RPMI8226 (cell line): ENCODE data around the gene FNDC3B.
"Not testable (repeated sequence)": the region's sequence is repeated elsewhere in the genome, so short reads cannot be mapped to it uniquely, and the experiment has no call there.

Experiments
- DNase-seq: peaks from one replicate; pipeline ENCODE4 v3.0.0-alpha.2; 2015

The FNDC3B gene

DNA sequence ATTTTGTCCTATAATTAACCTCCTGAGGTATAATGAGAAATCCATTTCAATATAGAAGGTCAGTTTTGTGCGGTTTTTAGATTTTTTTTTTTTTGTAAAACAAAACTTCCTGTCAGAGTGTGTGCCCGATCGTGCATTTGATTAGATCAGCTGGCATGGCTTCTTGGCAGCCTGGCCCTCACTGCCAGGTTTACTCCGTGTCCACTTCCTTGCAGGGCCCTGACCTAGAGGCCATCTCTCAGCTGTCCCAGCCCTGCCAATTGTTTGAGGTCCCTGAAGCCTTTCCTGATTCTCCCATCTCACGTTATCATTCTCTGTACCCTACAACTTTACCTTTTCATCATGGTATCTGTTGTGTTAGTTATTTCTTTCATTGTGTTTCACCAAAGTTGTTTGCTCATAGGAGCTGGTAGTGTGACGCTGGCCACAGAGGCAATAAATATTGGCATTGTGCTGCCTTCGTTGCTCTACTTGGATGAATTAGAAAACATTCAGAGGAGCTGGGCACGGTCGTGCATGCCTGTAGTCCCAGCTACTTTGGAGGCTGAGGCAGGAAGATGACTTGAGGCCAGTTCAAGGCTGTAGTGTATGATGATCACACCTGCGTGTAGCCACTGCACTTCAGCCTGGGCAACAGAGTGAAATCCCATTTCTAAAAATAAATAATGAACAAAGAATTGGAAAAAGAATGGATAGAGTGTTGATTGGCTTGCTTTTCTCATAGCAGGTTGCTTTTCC lies 206.9 kb downstream of the FNDC3B start:
- no peak for DNase-seq

DNA sequence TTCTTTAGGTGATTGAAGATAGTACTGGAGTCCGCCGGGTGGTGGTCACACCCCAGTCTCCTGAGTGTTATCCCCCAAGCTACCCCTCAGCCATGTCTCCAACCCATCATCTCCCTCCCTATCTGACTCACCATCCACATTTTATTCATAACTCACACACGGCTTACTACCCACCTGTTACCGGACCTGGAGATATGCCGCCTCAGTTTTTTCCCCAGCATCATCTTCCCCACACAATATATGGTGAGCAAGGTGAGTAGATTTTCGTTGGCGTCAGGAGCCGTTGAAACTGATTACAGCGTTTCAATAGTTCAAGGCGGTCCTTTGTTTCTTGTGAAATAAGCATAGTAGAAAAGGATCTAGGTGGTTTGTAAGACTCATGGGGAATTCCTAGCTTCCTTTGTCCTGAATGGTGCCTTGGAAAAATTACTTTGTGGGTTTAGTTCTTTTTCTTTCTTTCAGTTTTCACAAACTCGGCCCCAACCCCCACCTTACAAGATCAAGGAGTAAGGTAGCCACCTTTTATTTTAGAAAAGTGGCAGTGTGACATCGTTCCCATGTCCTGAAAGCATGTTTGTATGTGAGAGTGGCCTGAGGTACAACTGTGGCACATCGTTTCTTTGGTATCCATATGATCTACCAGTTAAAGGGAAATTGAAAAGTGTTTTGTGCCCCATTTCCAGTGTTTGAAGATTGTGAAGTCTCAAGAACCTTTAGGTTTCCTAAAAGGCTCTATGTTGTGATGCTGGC lies 208.3 kb downstream of the FNDC3B start:
- DNase-seq, result no peak

DNA sequence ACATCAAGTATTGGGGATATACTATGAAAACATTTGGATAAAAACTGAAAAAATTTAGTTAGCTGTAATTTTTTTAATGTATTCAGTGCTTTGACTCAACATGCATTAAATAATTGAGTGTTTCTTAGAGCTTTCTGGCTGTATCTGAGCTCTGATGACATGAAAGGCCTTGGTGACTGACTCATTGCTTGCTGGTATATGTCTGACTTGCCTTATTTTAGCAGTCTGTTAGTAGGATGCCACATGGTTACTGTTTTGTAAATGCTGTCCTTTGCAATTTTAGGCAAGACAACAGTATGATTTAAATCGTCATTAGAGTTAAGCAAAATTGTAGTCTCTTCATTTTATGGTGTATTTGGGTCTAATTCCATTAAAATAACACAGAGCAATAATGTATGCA lies 209.7 kb downstream of the FNDC3B start:
- no peak for DNase-seq

DNA sequence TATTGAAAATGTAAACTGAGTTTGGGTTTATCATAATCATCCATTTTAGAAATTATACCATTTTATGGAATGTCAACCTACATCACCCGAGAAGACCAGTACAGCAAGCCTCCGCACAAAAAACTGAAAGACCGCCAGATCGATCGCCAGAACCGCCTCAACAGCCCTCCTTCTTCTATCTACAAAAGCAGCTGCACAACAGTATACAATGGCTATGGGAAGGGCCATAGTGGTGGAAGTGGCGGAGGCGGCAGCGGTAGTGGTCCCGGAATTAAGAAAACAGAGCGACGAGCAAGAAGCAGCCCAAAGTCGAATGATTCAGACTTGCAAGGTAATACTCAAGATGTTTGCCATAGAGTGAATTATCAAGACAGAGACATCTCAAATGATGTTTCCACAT lies 211.8 kb downstream of the FNDC3B start:
- DNase-seq, result no peak

DNA sequence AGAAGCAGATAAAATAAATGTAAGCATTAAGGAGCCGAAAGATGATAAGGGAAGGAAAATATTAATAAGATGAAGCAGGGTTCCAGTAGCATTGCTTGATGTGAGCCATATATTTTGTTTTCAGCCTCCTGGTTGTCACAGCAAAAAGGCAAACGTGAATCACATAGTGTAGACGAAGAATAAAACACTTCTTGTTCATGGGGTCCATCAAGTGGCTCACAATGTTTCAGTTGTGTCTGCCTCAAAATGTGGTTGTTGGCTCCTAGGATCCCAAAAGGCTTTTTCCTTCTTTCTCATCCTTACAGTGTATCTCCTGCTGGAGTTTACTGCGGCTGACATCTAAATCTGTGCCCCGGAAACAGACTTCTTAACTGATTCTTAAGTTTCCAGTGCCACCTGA lies 213.8 kb downstream of the FNDC3B start:
- DNase-seq, result no peak

DNA sequence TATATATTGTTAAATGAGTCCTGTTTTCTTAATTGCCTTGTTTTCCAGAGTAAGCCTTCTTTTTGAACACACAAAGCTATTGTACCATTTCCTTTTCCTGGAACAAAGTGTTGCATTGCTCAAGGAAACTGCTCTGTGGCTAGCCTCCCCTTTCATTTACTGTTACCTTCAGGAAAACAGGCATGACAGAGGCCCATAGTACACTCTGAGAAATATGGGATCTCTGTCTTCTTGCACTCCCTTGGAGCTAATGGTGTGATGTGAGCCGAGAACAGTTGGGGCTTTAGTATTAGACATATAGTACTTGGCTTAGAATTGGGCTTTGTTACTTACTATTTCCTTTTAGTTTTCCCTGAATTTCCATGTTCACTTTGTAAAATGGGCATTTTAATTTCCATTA lies 215.2 kb downstream of the FNDC3B start:
- no peak for DNase-seq

DNA sequence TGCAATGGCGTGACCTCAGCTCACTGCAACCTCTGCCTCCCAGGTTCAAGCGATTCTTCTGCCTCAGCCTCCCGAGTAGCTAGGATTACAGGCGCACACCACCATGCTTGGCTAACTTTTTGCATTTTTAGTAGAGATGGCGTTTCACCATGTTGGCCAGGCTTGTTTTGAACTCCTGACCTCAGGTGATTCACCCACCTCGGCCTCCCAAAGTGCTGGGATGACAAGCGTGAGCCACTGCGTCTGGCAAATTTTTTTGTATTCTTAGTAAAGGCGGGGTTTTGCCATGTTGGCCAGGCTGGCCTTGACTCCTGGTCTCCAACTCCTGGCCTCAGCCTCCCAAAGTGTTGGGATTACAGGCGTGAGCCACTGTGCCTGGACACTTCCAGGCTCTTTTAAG lies 215.9 kb downstream of the FNDC3B start:
- DNase-seq, result not testable (repeated sequence)

DNA sequence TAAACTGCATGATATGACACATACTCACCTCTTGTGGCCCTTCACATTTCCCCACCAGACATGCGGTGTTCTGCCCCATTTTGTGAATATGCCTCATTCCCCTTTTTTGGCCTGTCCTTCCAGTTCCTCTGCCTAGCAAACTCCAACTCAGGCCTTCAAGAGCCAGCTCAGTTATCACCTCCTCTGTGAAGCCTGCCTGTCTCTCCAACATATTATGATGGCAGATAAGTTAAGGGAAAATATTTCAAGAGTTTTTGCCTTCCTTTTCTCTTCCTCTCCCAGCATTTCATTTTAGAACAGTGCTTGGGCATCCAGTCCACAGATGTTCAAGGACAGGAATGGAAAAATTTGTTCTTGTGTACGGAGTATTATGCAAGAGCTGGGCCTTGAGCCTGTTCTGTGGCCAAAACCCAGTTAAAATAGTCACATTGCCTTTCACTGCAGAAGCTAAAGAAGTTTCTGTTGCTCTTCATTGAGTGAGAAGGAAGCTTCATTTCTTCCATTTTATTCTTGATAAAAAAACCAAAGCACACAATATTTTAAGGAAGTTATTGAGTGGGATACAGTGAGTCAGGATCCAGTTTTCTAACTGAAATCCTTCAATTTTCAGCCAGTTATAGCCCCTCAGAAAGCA lies 216.8 kb downstream of the FNDC3B start:
- DNase-seq, result no peak

DNA sequence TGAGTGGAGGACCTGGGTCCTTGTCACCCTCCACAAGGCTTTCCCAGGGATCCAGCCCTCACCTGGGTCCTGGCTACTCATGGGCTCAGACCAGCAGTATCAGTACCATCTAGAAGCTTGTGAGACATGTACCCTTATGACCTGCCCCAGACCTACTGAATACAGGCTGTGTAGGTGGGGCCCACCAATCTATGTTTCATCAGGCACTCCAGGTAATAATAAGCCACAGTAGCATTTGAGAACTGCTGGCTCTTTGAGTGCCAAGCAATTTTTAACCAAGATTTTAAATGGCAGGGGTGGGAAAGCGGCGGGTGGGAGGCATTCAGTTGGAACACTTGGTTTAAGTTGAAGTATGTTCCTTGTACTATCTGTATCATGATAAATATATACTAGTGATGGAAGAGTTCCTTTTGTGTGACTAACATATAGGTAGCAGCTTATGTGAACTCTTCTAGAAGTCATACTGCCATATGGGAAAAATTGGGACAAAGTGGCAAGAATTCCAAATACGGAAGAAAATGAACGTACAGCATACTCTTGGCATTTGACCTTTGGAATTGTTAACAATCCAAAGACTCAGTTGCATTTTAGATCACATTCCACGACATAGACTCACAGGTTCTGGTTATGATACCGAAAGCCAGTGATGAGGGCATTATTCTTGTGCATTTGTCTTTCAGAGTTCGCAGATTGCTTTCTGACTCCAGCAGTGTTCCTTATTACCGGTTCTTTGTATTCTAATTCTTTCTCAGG lies 218.4 kb downstream of the FNDC3B start:
- no peak for DNase-seq

DNA sequence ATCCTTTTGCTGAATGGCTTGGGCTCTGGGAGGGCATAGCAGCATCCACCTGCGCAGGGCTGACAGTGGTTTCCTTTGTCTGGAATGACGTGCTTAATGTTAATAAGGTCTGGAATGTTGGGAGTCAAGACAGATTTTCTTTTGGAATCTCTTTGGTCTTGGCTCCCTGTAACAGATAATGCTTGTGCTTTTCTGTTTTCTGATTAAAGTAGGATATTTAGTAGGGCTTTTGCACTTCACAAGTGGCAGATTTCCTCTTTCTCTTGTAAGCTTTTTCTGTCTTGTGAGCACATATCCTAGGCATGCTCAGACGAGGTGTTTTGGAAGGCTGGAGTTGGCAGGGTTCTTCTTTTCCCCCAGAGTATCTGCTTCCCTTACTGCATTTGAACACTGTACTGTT lies 219.2 kb downstream of the FNDC3B start:
- DNase-seq, result no peak

DNA sequence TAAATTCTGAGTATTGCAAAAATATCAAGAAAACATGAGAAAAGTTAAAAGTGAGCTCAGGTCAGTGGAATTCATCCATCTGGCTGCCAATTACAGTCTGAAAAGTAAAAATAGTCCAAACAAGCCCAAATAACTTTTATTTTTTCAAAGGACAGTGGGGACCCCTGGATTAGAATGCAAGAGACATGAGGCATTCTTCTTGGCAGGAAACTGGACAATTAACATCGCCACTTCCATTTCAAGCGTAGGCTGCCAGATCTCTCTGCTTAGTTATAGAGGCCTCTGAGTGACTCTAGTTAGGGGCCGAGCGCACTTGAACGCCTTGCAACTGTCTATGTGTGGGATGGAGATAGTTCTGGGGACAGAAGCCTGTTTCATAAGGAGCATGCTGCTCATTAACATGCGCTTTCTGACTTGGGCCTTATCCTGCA lies 219.7 kb downstream of the FNDC3B start:
- no peak for DNase-seq

DNA sequence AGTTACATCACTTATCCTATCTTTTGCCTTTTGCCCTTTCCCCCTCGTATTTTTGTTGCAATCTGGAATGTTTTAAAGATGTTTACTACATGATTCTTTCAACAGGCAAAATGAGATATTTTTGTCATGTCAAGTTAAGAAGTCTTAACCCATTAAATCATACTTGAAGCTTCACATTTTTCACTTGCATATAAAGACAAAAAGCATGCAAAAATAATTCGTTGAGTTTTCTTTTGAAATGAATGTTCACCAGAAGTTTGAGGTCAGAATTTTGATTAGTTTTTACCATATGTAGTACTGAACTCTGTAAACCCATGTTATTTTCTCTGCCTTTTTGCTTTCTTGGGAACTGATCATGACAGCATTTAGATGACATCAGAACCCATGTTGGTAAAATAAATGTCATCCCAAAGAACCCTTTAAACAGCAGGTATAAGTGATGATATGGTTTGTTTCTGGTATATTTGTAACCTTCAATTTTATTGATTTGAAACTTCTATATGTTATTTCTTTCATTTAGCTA lies 220.4 kb downstream of the FNDC3B start:
- no peak for DNase-seq

DNA sequence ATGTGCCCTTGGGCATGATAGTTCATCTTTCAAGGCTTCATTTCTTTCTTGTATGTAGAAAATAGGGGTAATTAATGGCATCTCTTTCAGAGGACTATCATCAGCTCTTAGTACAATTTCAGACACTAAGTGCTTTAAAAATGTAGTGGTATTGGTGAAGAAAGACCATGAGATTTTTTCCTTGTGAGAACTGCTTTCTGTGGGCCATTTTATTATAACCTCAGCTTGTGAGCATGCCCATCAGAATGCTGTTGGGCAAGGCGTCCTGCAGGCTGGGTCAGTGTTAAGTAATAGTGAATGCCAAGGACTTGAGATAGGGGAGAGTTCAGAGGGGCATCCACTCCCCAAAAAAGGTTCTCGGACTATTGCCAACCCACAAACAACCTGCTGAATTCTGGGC lies 221.0 kb downstream of the FNDC3B start:
- no peak for DNase-seq

DNA sequence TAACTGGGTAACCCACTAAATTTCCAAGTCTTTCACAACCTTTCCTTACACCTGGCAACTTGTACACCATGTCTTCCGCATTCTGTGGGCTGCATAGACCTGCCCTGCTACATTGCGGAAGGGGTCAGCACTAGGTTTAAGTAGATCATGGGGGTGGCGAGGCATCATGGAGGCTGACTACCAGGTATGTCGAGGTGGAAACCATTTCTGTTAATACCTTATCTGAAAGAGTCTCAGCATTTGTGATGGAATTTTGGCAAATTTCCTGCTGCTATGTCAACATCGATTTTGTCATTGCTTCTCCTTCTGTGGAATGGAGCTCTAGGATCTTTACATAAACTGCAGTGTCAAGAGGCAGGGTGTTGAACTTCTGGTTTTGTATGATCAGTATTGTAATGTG lies 221.7 kb downstream of the FNDC3B start:
- DNase-seq, result no peak

DNA sequence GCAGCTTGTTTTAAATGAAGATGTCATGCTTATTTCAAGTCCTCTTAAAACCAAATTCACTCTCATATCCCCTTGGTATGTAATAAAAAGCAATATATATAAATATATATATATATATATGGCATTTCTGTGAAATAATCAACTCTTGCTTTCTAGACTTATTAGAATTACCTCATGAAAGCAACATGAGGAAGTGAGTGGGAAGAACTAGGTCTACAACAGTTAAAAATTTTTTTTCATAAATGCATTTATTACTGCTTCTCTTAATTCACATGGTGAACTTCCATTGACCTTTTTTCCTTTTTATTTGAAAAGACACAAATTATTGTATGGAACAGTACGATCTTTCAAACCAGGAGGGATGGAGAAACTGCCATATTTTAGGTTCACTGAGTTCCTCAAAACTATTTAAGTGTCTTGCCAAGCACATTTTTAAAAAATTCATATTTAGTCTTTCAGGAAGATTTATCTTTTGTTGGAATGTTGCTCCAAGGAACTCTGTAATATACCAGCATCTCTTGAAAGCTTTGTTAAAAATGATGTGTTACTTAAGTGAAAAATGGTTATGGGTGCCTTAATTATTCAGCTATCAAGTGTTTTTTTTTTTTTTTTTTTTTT lies 223.7 kb downstream of the FNDC3B start:
- no peak for DNase-seq

DNA sequence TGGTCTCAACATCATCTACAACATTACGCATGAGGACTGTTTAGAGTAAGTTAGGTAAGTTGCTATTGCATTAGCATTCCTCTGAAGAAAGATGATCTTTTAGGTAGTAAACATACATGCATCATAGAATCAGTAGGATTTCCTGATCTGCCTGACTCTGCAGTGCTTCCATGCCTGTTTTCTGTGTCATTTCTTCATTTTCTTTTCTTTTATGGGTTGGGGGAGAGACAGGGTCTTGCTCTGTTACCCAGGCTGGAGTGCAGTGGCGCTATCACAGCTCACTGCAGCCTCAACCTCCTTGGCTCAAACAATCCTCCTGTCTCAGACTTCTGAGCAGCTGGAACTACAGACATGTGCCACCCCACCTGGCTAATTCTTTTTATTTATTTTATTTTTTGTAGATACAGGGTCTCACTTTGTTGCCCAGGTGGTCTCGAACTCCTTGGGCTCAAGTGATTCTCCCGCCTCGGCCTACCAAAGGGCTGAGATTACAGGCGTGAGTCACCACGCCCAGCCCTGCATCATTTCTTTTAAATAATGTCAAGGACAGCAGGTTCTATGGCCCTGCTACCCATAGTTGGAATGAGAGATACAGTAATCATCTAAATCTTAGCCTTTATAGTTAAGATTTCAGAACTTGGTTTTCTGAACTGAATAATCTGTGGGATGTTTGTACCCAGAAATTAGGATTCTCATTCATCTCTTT lies 224.6 kb downstream of the FNDC3B start:
- DNase-seq, result no peak

DNA sequence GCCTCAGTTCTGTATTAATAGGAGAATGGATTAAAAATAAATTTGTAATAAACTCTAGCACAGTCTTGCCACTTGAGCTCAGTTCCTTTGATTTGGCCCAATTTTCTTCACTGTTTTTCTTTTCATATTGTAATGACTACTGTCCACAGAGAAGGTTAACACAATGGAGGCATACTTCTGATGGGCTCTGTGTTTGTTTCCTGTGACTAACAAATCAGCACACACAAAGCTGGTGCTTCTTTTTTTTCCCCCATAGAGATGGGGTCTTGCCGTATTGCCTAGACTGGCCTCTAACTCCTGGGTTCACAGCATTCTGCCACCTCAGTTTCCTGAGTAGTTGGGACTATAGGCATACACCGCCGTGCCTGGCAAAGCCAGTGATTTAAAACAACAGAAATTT lies 226.7 kb downstream of the FNDC3B start:
- no peak for DNase-seq

DNA sequence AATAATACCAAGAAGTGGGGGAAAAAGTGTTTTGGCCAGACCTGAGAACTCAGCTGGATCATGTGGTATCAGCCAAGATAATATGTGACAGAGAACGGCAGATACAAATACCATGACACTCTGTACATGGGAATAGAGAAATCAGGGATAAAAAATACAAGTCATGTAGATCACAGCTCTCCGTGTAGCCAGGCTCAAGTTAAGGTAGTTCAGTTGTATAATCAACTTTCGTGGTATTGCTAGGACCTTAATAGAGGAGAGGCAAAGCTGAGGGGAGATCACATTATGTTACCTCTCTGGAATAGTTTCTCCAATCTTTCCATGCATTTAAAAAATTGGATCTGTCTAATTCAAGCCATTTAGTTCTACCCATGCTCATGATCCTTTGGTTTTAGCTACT lies 229.0 kb downstream of the FNDC3B start:
- no peak for DNase-seq

DNA sequence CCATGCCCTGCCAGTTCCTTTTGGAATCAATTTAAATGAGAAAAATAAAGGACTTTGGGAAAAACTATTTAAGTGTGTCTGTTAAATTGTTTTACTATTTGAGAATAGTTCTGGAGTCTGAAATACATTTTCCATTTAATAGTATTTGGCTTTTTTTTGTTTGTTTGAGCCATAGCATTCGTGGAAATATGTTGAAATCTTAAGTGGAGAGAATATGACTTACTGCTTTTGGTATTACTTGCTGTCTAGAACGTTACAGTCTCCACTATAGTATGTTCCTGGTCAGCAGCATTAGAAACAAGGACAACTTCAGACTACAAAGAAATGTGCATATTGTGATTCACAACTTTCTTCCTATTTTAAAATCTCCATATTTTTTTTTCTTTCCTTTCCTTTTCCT lies 229.5 kb downstream of the FNDC3B start:
- no peak for DNase-seq

DNA sequence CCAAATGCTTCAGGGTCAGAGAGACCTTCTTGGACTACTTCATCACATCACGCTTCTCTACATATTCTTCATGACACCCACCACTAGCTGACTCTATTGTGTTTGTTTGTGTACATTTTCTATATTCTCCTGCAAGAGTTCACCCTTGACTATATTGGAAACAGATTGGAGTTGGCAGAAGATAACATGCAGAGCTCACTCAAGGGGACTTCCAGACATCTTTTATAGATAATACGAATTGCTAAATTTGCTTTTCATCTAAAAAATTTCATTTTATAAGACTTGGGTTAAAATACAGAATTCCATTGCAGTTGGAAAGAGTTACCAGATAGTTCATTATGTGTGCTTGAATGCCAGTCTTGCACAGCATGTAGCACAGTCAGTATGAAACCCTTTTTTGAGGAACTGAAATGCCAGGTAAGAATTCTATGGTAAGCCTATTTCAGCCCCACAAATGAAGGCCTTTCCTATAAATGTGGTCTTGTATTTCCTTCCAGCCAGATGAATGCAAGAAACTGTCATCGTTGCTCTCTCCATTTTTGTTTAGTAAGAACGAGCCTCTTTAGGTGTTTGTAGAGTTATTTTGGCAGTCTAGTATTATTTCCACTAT lies 231.3 kb downstream of the FNDC3B start:
- peak; percentile 79 for DNase-seq

DNA sequence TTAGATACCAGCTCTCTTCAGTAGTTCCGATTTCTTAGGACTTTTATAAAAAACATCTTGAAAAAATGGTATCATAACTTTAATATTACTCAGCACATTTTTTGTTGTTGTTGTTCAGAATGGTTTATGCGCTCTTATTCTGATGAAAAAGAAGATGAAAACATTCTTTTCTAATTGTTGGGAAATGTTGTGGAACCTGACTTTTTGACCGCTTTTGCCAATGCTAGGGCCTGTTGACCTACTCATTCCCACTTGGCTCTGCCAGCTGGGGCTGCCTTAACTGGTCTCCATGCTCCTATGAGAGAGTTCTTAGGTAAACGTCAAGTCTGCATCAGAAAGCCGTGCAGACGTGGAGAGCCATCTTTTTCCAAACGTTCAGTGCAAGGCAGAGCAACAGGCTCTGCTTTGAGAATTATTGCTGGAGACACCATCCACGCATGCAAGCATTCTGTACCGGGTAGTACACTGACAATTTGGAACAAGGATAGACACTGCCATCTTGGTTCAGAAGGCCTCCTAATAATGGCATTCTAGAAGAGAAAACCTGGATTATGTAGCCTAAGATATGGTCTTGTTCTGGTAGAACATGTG lies 232.1 kb downstream of the FNDC3B start:
- no peak for DNase-seq
